SK-N-DZ (cell line): ENCODE data around the gene UBN1.

ENCODE experiments used
- DNase-seq: peaks from one replicate; pipeline ENCODE4 v3.0.0-alpha.2; 2015; ENCODE audit warnings: low spot score

Gene UBN1

GRCh38 chr16:4860727-4861342 is 13.6 kb downstream of the UBN1 start:
- DNase-seq: no peak

DNA sequence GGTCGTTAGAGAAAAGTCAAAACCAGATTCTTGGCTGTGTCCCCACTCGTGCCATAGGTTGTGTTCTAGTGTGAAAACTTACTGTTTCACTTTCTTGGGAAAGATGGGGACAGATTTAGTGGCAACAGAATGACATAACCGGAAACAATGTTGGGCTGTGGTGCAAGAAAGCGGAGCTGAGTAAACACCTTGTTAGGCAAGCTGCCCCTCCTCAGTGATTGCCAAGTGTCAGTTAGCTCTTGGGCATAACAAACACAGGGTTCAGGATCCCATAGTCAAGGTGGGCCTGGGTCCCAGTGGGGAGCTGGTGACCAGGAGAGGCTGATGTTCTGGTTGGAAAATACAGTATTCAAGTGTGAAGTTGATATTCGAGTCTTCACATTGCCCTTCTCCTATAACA is 15.4 kb downstream of the UBN1 start:
- DNase-seq: no peak

DNA sequence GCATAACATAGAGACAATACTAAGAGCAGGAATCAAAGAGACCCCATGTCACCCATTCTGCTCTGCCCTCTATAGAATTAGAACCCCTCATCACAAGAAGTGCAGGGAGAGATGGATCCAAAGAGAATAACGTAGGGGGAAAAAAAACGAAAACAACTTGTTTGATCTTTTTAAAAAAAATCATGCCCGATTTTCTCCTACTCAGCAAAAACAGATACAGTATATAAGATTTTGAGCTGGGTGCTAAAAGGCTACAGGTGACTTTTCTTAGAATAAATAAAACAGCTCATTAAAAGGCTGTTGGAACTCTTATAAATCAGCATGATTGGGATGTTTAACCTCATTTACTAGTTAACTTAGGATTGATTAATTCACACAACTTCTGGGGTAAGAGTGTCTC is 17.4 kb downstream of the UBN1 start:
- DNase-seq: no peak

DNA sequence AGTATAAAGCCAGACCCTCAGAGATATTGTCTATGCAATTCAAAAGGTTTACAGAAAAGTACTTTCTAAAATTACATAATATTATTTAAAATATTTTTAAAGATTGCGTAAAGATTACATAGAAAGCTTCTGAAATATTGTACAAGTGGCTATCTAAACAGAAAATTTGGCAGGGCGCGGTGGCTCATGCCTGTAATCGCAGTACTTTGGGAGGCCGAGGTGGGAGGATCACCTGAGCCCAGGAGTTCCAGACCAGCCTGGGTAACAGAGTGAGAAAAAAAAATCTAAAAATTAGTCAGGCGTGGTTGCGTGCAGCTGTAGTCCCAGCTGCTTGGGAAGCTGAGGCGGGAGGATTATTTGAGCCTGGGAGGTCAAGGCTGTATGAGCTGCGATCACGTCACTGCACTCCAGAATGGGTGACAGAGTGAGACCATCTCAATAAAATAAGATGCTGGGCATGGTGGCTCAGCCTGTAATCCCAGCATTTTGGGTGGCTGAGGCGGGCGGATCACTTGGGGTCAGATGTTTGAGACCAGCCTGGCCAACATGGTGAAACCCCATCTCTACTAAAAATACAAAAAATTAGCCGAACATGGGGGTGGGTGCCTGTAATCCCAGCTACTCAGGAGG is 18.1 kb downstream of the UBN1 start:
- no peak for DNase-seq

GRCh38 chr16:4866586-4866985 is 19.3 kb downstream of the UBN1 start:
- no peak for DNase-seq

DNA sequence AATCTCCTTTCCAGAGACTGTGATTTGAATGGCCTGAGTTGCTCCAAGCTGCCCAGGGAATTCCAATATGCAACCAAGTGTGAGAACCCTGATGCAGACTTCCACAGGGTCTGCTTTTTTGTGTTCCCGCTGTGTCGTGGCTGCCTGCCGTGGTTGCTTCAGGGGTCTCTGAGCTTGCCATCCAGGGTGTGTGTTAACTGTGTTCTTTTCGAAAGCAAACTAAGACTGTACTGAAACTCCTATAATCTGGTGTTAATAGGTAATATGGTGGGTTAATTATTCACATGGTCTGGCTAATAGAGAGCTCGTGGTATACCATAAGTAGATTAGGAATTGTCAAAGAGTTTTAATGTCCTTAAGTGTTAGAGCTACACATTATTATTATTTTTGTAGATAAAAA is 20.7 kb downstream of the UBN1 start:
- no peak for DNase-seq

DNA sequence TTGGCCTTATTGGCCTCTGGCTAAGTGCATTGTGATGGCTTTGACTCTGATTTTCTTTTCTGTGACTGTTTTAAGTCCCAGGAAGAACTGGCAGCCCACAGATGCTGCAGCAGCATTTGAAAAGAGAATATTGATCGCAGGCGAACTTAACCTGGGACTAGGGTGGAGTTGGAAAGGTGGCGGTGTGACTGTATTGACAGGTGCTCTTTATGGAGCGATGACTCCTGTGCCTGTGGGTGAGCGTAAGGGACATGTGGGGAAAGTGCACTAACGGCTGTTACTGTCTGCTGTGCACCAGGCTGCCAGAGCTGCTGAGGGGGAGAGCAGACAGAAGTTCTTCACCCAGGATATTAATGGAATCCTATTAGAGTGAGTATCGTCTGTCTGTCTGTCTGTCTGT is 21.3 kb downstream of the UBN1 start:
- no peak for DNase-seq

GRCh38 chr16:4869147-4869805 is 22.0 kb downstream of the UBN1 start:
- DNase-seq: no peak

DNA sequence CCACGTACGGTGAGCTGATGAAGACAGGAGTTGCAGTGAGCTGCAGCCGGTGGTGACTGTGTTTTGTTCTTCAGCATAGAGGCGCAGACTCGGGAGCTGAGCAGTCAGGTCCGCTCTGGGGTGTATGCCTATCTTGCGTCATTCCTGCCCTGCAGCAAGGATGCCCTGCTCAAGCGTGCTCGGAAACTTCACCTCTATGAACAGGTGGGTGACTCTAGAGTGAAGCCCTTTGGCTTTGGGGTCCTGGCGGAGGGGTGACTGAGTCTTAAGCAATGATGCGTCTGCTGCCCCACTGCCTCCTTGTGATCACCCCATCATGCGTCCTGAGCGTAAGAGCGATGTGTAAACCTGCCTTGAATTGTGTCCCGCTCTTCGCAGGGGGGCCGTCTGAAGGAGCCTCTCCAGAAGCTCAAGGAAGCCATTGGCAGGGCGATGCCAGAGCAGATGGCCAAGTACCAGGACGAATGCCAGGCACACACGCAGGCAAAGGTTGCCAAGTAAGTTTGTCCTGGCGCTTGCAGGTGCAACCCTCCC is 22.9 kb downstream of the UBN1 start:
- DNase-seq: no peak

- DNase-seq: no peak
Measured at GRCh38 chr16:4871071-4871470, 23.8 kb downstream of the UBN1 start.

- no peak for DNase-seq
Measured at GRCh38 chr16:4873091-4873490, 25.8 kb downstream of the UBN1 start.

DNA sequence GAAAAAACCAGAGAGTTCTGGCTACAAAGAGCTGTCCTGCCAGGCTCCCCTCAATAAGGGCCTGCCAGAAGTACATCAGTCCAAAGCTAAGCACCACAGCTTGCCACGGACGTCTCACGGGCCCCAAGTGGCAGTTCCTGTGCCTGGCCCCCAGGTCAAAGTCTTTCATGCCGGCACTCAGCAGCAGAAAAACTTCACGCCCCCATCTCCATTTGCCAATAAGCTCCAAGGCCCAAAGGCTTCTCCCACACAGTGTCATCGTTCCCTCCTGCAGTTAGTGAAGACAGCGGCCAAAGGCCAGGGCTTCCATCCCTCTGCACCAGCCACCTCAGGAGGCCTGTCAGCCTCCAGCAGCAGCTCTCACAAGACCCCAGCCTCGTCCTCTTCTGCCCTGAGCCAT is 27.4 kb downstream of the UBN1 start:
- no peak for DNase-seq

DNA sequence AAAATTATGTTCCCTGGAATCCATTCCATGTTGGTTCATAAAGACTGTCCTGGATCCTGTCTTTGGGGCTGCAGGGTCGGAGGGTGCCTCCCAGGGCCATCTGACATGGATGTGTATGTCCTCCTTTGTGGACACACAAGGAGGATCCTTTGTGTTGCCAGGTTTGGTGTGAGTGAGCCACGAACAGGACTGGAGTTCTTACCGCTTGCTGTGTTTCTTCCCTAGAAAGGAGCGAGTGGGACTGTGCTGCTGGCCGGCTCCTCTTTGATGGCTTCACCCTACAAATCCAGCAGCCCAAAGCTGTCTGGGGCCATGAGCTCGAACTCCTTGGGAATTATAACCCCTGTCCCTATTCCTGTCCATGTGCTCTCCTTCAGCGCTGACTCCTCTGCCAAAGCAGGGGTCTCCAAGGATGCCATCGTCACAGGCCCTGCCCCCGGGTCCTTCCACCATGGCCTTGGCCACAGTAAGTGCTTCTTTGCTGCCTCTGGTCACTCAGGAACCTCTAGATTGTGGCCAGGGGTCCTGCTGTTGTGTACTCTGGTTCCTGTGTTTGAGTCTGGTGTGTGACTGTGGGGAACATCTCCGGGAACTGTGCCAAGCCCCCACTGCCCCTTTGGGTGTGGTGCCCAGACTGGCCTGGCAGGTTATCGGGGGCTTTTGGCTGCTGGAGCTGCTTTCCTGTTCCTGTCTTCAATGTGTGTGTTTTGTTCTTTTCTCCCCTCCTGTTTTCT is 29.5 kb downstream of the UBN1 start:
- no peak for DNase-seq

DNA sequence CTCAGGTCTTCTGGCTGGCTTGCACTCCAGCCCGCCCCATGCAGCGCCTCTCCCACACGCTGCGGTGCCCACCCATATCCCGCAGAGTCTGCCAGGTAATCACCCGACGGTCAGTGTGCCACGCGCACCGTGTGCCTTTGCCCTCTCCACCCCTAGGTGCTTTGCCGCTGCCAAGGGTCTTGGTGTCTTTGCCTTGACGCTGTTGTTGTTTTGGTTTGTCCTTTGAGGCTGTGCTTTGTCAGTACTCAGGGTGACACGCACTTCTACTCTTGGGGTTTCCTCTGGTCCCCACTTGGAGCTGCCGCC is 30.1 kb downstream of the UBN1 start:
- no peak for DNase-seq

- DNase-seq: no peak
Measured at GRCh38 chr16:4879049-4879448, 31.8 kb downstream of the UBN1 start.

GRCh38 chr16:4880006-4880580 is 32.8 kb downstream of the UBN1 start:
- no peak for DNase-seq

DNA sequence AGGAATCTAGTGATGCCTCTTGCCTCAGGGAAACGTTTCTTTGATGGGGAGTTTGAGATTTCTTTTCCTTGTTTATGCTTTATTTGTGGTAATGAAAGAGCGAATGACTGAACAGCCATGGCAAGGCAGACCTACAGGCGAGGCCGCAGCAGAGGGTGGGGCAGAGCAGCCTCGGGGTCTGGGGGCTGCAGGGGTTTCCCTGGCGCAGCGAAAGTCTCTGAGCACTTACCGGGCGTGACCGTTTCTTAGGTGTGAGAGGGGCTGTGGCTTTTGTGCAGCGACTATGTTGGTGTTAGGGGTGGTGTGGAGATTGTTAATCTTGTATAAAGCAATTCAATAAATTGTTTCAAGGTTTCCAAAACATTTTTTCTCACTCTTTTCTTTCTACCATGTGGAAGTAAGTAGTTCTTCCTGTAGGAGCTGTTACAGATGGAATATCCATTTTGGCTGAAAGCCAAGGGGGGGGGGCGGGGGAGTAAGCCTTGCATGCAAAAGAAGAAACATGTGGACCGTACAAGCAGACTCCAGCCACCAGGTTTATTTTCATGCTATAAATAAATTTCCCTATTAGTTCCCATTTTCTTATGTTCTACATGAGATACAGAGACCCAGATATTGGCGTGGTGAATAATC is 34.8 kb downstream of the UBN1 start:
- no peak for DNase-seq

GRCh38 chr16:4882633-4883285 is 35.5 kb downstream of the UBN1 start:
- no peak for DNase-seq

GRCh38 chr16:4883501-4883900 is 36.2 kb downstream of the UBN1 start:
- no peak for DNase-seq

GRCh38 chr16:4884209-4884608 is 36.9 kb downstream of the UBN1 start:
- no peak for DNase-seq
